Measurements from ENCODE around the gene SKAP1. TPM values are rescaled to one million over a fixed set of nuclear protein-coding genes. Genes with fewer than 3 reads are reported as not detected.

SKAP1 gene
- total and polyA plus RNA-seq, 7 donors, result 0.09 to 1.0 (median 0.42) TPM; not detected in 2

- Histone ChIP-seq H3K36me3 (ENCODE audit: insufficient read depth in 1 of 2, low read depth in 1 of 2) (no peaks in the 10 kb centered on the region), H3K9me3 (no peaks in the 10 kb centered on the region), H3K27ac (no peak overlapping the region), H3K4me3 (no peak overlapping the region), H3K4me1 (no peaks in the 10 kb centered on the region), H3K27me3 (ENCODE audit: insufficient read depth in 3 of 3, low read length in 2 of 3) (peaks cover 0 to 3% (median 3%) of the 10 kb centered on the region in 3 donors)
- 85 to 88% (median 87%) methylated on average over 8 of the region's 8 CpGs for WGBS, 3 donors
- TF ChIP-seq, protein P1, sequence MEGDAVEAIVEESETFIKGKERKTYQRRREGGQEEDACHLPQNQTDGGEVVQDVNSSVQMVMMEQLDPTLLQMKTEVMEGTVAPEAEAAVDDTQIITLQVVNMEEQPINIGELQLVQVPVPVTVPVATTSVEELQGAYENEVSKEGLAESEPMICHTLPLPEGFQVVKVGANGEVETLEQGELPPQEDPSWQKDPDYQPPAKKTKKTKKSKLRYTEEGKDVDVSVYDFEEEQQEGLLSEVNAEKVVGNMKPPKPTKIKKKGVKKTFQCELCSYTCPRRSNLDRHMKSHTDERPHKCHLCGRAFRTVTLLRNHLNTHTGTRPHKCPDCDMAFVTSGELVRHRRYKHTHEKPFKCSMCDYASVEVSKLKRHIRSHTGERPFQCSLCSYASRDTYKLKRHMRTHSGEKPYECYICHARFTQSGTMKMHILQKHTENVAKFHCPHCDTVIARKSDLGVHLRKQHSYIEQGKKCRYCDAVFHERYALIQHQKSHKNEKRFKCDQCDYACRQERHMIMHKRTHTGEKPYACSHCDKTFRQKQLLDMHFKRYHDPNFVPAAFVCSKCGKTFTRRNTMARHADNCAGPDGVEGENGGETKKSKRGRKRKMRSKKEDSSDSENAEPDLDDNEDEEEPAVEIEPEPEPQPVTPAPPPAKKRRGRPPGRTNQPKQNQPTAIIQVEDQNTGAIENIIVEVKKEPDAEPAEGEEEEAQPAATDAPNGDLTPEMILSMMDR (IDR thresholded peaks at IDR 0.05), result no peak
- ATAC-seq (no peak), DNase-seq (no peak)
- intact Hi-C loops (cut with DNase I), result no loop called here
These were observed 256.6 kb downstream of the SKAP1 start for GRCh38 chr17:48173191-48173984.

GRCh38 chr17:48169926-48170325 lies 260.1 kb downstream of the SKAP1 start:
- no peaks in the 10 kb centered on the region for H3K9me3 ChIP-seq
- DNase-seq (no peak), ATAC-seq (no peak)
- intact Hi-C loops (cut with DNase I), result no loop called here
- no peaks in the 10 kb centered on the region for H3K4me1 ChIP-seq
- H3K27ac ChIP-seq, result no peak overlapping the region
- H3K36me3 ChIP-seq (ENCODE audit: insufficient read depth in 1 of 2, low read depth in 1 of 2), result no peaks in the 10 kb centered on the region
- no peak overlapping the region for H3K4me3 ChIP-seq
- WGBS, 3 donors, result 90 to 96% (median 94%) methylated on average over 1 of the region's 1 CpG
- peaks cover 2 to 9% (median 4%) of the 10 kb centered on the region in 3 donors for H3K27me3 ChIP-seq (ENCODE audit: insufficient read depth in 3 of 3, low read length in 2 of 3)
- TF ChIP-seq, protein P1 (IDR thresholded peaks at IDR 0.05), result no peak

GRCh38 chr17:48163809-48164208 lies 266.2 kb downstream of the SKAP1 start:
- Histone ChIP-seq H3K4me3 (no peak overlapping the region), H3K9me3 (no peaks in the 10 kb centered on the region), H3K4me1 (no peaks in the 10 kb centered on the region), H3K36me3 (ENCODE audit: insufficient read depth in 1 of 2, low read depth in 1 of 2) (no peaks in the 10 kb centered on the region), H3K27ac (no peak overlapping the region), H3K27me3 (ENCODE audit: insufficient read depth in 3 of 3, low read length in 2 of 3) (peaks cover 2 to 9% (median 3%) of the 10 kb centered on the region in 3 donors)
- DNase-seq, result no peak
- intact Hi-C loops (cut with DNase I), result no loop called here
- 94 to 97% (median 97%) methylated on average over 1 of the region's 1 CpG for WGBS, 3 donors
- ATAC-seq, result no peak
- TF ChIP-seq, protein P1 (IDR thresholded peaks at IDR 0.05), result no peak

GRCh38 chr17:48162946-48163506 lies 267.0 kb downstream of the SKAP1 start:
- no peak overlapping the region for H3K27ac ChIP-seq
- no peaks in the 10 kb centered on the region for H3K9me3 ChIP-seq
- TF ChIP-seq, protein P1 (IDR thresholded peaks at IDR 0.05), result no peak
- no peaks in the 10 kb centered on the region for H3K36me3 ChIP-seq (ENCODE audit: insufficient read depth in 1 of 2, low read depth in 1 of 2)
- H3K27me3 ChIP-seq (ENCODE audit: insufficient read depth in 3 of 3, low read length in 2 of 3), result peaks cover 2 to 4% (median 3%) of the 10 kb centered on the region in 3 donors
- DNase-seq, result no peak
- no peaks in the 10 kb centered on the region for H3K4me1 ChIP-seq
- ATAC-seq, result no peak
- 44 to 47% (median 47%) methylated on average over 5 of the region's 5 CpGs for WGBS, 3 donors
- H3K4me3 ChIP-seq, result no peak overlapping the region
- intact Hi-C loops (cut with DNase I), result no loop called here
